ENCODE results near the gene R3HDM2.
A peak's percentile ranks its signal among the peaks of the same experiment; 100 is the strongest.
"Not testable (repeated sequence)": the region's sequence is repeated elsewhere in the genome, so short reads cannot be mapped to it uniquely, and the experiment has no call there.

R3HDM2 gene

GRCh38 chr12:57341275-57341990 lies 89.4 kb downstream of the R3HDM2 start:
- no peak for DNase-seq
- Mint-ChIP-seq H3K4me3 (peak overlapping the region; percentile 13), H3K36me3 (ENCODE audit: low read depth) (peaks cover 53% of the 10 kb centered on the region), H3K9me3 (peaks cover 3% of the 10 kb centered on the region), H3K4me1 (peaks cover 40% of the 10 kb centered on the region), H3K27me3 (ENCODE audit: low read depth, poor library complexity) (no peaks in the 10 kb centered on the region), H3K27ac (peak overlapping the region; percentile 29)
- TF ChIP-seq, protein P1, sequence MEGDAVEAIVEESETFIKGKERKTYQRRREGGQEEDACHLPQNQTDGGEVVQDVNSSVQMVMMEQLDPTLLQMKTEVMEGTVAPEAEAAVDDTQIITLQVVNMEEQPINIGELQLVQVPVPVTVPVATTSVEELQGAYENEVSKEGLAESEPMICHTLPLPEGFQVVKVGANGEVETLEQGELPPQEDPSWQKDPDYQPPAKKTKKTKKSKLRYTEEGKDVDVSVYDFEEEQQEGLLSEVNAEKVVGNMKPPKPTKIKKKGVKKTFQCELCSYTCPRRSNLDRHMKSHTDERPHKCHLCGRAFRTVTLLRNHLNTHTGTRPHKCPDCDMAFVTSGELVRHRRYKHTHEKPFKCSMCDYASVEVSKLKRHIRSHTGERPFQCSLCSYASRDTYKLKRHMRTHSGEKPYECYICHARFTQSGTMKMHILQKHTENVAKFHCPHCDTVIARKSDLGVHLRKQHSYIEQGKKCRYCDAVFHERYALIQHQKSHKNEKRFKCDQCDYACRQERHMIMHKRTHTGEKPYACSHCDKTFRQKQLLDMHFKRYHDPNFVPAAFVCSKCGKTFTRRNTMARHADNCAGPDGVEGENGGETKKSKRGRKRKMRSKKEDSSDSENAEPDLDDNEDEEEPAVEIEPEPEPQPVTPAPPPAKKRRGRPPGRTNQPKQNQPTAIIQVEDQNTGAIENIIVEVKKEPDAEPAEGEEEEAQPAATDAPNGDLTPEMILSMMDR (IDR thresholded peaks at IDR 0.05) = no peak

DNA sequence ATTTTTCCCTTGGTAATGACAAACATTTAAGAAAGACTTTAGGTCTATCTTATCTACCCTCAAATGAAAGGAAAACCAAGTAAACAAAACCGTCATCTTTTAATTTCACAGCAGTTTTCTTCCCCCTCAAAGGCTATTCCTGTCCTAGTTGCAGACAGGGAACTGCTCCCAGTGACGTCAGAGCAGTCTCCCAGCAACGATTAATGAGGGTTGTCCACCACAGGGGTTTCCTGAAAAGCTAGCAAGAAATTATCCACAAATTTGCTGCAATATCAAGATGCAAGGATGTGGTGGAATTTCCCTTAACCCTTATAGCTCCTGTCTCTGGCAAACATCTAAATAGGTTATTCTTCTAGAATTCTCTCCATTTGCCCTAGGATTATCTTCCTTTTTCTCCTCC lies 90.7 kb downstream of the R3HDM2 start:
- H3K27me3 Mint-ChIP-seq (ENCODE audit: low read depth, poor library complexity) = no peaks in the 10 kb centered on the region
- TF ChIP-seq, protein P1 (IDR thresholded peaks at IDR 0.05) = no peak
- peak; percentile 33 for DNase-seq
- peaks cover 49% of the 10 kb centered on the region for H3K36me3 Mint-ChIP-seq (ENCODE audit: low read depth)
- H3K4me1 Mint-ChIP-seq = peaks cover 40% of the 10 kb centered on the region
- H3K4me3 Mint-ChIP-seq = no peak overlapping the region
- H3K27ac Mint-ChIP-seq = peak overlapping the region; percentile 59
- peaks cover 3% of the 10 kb centered on the region for H3K9me3 Mint-ChIP-seq

GRCh38 chr12:57336299-57336698 lies 94.5 kb downstream of the R3HDM2 start:
- not testable (repeated sequence) for H3K27me3 Mint-ChIP-seq (ENCODE audit: low read depth, poor library complexity); H3K4me3 Mint-ChIP-seq
- peaks cover 50% of the 10 kb centered on the region for H3K36me3 Mint-ChIP-seq (ENCODE audit: low read depth)

GRCh38 chr12:57334219-57334618 lies 96.6 kb downstream of the R3HDM2 start:
- TF ChIP-seq, protein P1 (IDR thresholded peaks at IDR 0.05) = no peak
- Mint-ChIP-seq H3K27ac (no peak overlapping the region), H3K36me3 (ENCODE audit: low read depth) (peaks cover 56% of the 10 kb centered on the region), H3K4me3 (no peak overlapping the region), H3K9me3 (peaks cover 6% of the 10 kb centered on the region), H3K4me1 (peaks cover 1% of the 10 kb centered on the region), H3K27me3 (ENCODE audit: low read depth, poor library complexity) (peaks cover 3% of the 10 kb centered on the region)
- no peak for DNase-seq

More at GRCh38 chr12:57336299-57336698, 94.5 kb downstream of the R3HDM2 start:
- H3K9me3 Mint-ChIP-seq, H3K27ac Mint-ChIP-seq, DNase-seq: not testable (repeated sequence)
- peaks cover 22% of the 10 kb centered on the region for H3K4me1 Mint-ChIP-seq

DNA sequence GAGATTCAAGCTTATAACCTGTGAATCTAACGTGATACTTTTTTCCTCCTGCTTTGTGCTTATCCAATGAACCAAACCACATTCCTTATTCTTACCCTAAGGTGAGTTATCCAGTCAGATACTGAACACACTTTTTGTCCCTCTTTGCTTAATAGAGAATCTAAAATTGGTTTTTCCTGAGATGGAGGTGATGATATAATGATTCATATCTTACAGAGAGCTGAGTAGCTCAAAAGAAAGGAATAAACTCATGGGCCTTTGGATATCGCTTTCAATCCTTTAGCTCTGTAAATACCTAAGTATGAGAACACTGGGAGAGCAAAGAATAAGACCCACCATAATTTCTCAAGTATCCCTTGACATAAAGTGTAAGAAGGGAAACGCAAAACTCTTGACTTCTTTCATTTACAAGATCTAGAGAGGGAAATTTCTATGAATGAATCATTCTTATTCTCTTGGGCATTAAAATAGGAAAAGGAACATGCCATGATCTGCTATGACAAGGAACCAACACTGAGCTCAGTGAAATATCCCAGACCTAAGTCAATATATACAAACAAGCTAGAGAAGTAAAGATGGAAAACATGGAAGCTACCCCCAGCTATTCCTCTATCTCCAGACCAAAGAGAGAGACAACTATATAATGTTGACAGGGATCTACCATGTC lies 98.1 kb downstream of the R3HDM2 start:
- no peak overlapping the region for H3K4me3 Mint-ChIP-seq
- peaks cover 6% of the 10 kb centered on the region for H3K9me3 Mint-ChIP-seq
- H3K36me3 Mint-ChIP-seq (ENCODE audit: low read depth) = peaks cover 58% of the 10 kb centered on the region
- H3K27me3 Mint-ChIP-seq (ENCODE audit: low read depth, poor library complexity) = peaks cover 3% of the 10 kb centered on the region
- no peak for DNase-seq
- H3K27ac Mint-ChIP-seq = peak overlapping the region; percentile 13
- TF ChIP-seq, protein P1 (IDR thresholded peaks at IDR 0.05) = no peak
- no peaks in the 10 kb centered on the region for H3K4me1 Mint-ChIP-seq

DNA sequence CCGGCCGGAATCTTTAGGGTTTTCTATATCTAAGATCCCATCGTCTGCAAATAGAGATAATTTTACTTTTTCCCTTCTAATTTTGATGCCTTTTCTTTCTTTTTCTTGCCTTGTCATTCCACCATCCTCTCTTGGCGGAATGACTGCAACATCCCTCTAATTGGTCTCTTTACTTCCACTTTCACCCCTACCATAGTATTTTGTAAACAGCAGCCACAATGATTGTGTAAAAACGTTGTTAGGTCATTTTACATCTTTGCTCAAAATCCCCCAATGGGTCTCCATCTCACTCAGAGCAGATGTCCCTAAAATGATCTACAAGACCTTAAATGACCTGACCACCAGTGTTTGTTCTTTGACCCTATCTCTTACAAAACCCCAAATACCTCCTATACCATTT lies 99.9 kb downstream of the R3HDM2 start:
- Mint-ChIP-seq H3K9me3 (peaks cover 6% of the 10 kb centered on the region), H3K27ac (peak overlapping the region; percentile 55), H3K36me3 (ENCODE audit: low read depth) (peaks cover 61% of the 10 kb centered on the region), H3K4me3 (no peak overlapping the region), H3K27me3 (ENCODE audit: low read depth, poor library complexity) (peaks cover 3% of the 10 kb centered on the region), H3K4me1 (no peaks in the 10 kb centered on the region)
- DNase-seq = no peak
- TF ChIP-seq, protein P1 (IDR thresholded peaks at IDR 0.05) = no peak
